ENCODE results near the gene CHPF2.

DNA sequence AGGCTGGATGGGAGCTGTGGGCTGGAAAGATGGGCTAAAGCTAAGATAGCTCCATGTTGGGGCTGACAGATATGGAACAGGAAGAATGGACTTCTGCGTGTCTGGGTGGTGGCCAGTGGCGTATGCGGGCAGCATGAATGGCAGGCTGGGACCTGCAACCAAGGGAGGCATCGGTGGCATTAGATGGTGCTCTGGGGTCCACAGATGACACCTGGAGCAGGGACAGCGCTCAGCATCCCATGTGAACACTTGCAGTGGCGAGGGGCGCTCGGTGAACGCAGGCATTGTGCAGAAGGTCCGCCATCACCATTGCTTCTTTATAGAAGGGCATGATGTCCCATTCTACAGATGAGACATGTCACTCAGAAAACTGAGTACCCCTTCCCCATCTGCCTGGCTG lies 37.2 kb downstream of the CHPF2 start:
- TF ChIP-seq, protein P1, sequence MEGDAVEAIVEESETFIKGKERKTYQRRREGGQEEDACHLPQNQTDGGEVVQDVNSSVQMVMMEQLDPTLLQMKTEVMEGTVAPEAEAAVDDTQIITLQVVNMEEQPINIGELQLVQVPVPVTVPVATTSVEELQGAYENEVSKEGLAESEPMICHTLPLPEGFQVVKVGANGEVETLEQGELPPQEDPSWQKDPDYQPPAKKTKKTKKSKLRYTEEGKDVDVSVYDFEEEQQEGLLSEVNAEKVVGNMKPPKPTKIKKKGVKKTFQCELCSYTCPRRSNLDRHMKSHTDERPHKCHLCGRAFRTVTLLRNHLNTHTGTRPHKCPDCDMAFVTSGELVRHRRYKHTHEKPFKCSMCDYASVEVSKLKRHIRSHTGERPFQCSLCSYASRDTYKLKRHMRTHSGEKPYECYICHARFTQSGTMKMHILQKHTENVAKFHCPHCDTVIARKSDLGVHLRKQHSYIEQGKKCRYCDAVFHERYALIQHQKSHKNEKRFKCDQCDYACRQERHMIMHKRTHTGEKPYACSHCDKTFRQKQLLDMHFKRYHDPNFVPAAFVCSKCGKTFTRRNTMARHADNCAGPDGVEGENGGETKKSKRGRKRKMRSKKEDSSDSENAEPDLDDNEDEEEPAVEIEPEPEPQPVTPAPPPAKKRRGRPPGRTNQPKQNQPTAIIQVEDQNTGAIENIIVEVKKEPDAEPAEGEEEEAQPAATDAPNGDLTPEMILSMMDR (IDR thresholded peaks at IDR 0.05): no peak
- no peak for TF ChIP-seq POLR2A (IDR thresholded peaks at IDR 0.05)
